ENCODE measurements around the gene PLEKHG4B.

PLEKHG4B gene

GRCh38 chr5:203246-203930 lies 111.4 kb downstream of the PLEKHG4B start:
- no peak overlapping the region for H3K27ac ChIP-seq (ENCODE audit: low read length)
- H3K9me3 ChIP-seq (ENCODE audit: insufficient read depth, low read length): no peaks in the 10 kb centered on the region
- no peak overlapping the region for H3K4me3 ChIP-seq (ENCODE audit: low read length)
- H3K27me3 ChIP-seq (ENCODE audit: low read depth, low read length): no peaks in the 10 kb centered on the region
- H3K4me1 ChIP-seq (ENCODE audit: low read length): no peaks in the 10 kb centered on the region
- TF ChIP-seq EZH2phosphoT487 (IDR thresholded peaks at IDR 0.05; ENCODE audit: low read depth) (no peak), CTCF (IDR thresholded peaks at IDR 0.05; ENCODE audit: low read depth, low read length) (no peak)
- H2AFZ ChIP-seq (ENCODE audit: low read depth, low read length): no peak overlapping the region
- H4K20me1 ChIP-seq (ENCODE audit: insufficient read depth, low read length): peaks cover 3% of the 10 kb centered on the region; the same call in 1 of the 2 replicates
- no peak overlapping the region for H3K9ac ChIP-seq (ENCODE audit: low read length)
- no peak overlapping the region for H3K4me2 ChIP-seq (ENCODE audit: low read length)
- peaks cover 5% of the 10 kb centered on the region; the same call in 1 of the 2 replicates for H3K79me2 ChIP-seq (ENCODE audit: low read length)
- peaks cover 2% of the 10 kb centered on the region for H3K36me3 ChIP-seq (replicated peaks; ENCODE audit: low read depth, low read length)

- Histone ChIP-seq H4K20me1 (ENCODE audit: insufficient read depth, low read length) (peaks cover 6% of the 10 kb centered on the region; the same call in 1 of the 2 replicates), H3K9ac (ENCODE audit: low read length) (no peak overlapping the region), H3K27ac (ENCODE audit: low read length) (no peak overlapping the region), H3K9me3 (ENCODE audit: insufficient read depth, low read length) (no peaks in the 10 kb centered on the region), H2AFZ (ENCODE audit: low read depth, low read length) (no peak overlapping the region), H3K27me3 (ENCODE audit: low read depth, low read length) (no peaks in the 10 kb centered on the region), H3K4me2 (ENCODE audit: low read length) (no peak overlapping the region), H3K4me1 (ENCODE audit: low read length) (no peaks in the 10 kb centered on the region), H3K4me3 (ENCODE audit: low read length) (no peak overlapping the region), H3K79me2 (ENCODE audit: low read length) (peaks cover 8% of the 10 kb centered on the region; the same call in 1 of the 2 replicates), H3K36me3 (replicated peaks; ENCODE audit: low read depth, low read length) (peaks cover 2% of the 10 kb centered on the region)
- TF ChIP-seq CTCF (IDR thresholded peaks at IDR 0.05; ENCODE audit: low read depth, low read length) (no peak), EZH2phosphoT487 (IDR thresholded peaks at IDR 0.05; ENCODE audit: low read depth) (no peak)
Observed at GRCh38 chr5:204001-204400, 112.0 kb downstream of the PLEKHG4B start.

DNA sequence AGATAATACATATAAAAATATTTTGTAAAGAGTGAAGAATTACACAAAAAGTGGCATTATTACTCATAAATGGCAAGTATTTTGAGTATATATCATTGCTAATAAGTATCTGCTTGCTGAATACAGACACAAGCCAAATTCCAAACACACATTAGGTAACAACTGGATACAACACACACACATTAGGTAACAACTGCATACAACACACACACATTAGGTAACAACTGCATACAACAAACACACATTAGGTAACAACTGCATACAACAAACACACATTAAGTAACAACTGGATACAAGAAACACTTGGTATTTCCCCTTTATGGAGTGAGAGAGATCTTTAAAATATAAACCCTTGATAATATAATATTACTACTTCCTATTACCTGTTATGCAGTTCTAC lies 112.5 kb downstream of the PLEKHG4B start:
- Histone ChIP-seq H3K79me2 (ENCODE audit: low read length) (peaks cover 8% of the 10 kb centered on the region; the same call in 1 of the 2 replicates), H3K4me2 (ENCODE audit: low read length) (no peak overlapping the region), H3K27ac (ENCODE audit: low read length) (no peak overlapping the region), H3K9me3 (ENCODE audit: insufficient read depth, low read length) (no peaks in the 10 kb centered on the region), H4K20me1 (ENCODE audit: insufficient read depth, low read length) (peaks cover 6% of the 10 kb centered on the region; the same call in 1 of the 2 replicates), H3K9ac (ENCODE audit: low read length) (no peak overlapping the region), H3K4me1 (ENCODE audit: low read length) (no peaks in the 10 kb centered on the region), H3K27me3 (ENCODE audit: low read depth, low read length) (no peaks in the 10 kb centered on the region), H3K36me3 (replicated peaks; ENCODE audit: low read depth, low read length) (peaks cover 2% of the 10 kb centered on the region), H2AFZ (ENCODE audit: low read depth, low read length) (no peak overlapping the region), H3K4me3 (ENCODE audit: low read length) (no peak overlapping the region)
- no peak for TF ChIP-seq CTCF (IDR thresholded peaks at IDR 0.05; ENCODE audit: low read depth, low read length)
- TF ChIP-seq EZH2phosphoT487 (IDR thresholded peaks at IDR 0.05; ENCODE audit: low read depth): no peak

DNA sequence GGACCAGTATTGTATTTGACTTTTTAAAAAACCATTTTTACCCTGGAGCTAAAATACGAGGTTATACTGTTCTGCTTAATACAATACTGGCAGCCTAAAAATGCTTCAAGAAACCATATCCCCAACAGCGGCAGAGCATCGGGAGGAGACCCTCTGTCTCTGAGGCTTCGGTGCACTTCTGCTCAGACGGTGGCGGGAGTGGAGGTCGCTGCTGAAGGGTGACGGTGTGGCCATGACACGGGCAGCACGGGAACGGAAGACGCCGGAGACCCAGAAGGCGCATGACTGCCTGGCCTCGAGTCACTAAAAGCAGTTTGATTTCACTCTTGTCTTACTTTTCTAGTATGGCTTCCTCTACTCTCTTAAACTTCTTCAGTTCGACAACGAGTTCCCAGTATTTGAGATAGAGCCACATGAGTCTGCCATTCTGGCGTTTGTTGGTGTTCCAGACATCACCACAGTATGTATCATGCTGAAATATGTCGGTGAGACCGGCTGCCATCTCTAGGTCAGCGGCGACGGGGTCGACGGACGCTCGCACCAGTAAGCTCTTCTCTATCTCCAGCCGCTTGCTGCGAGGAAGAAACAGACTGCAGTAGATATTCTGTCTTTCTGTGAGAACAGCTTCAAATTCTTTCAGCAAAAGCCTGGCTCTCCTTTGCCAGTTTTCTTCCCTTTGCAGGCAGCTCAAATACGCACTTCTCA lies 113.2 kb downstream of the PLEKHG4B start:
- peaks cover 2% of the 10 kb centered on the region for H3K36me3 ChIP-seq (replicated peaks; ENCODE audit: low read depth, low read length)
- no peak overlapping the region for H3K9ac ChIP-seq (ENCODE audit: low read length)
- no peak for TF ChIP-seq EZH2phosphoT487 (IDR thresholded peaks at IDR 0.05; ENCODE audit: low read depth)
- no peak for TF ChIP-seq CTCF (IDR thresholded peaks at IDR 0.05; ENCODE audit: low read depth, low read length)
- no peaks in the 10 kb centered on the region for H3K4me1 ChIP-seq (ENCODE audit: low read length)
- peaks cover 12% of the 10 kb centered on the region; the same call in 1 of the 2 replicates for H4K20me1 ChIP-seq (ENCODE audit: insufficient read depth, low read length)
- no peak overlapping the region for H2AFZ ChIP-seq (ENCODE audit: low read depth, low read length)
- H3K27me3 ChIP-seq (ENCODE audit: low read depth, low read length): no peaks in the 10 kb centered on the region
- no peak overlapping the region for H3K27ac ChIP-seq (ENCODE audit: low read length)
- no peak overlapping the region for H3K4me3 ChIP-seq (ENCODE audit: low read length)
- peaks cover 15% of the 10 kb centered on the region; the same call in 1 of the 2 replicates for H3K79me2 ChIP-seq (ENCODE audit: low read length)
- H3K9me3 ChIP-seq (ENCODE audit: insufficient read depth, low read length): no peaks in the 10 kb centered on the region
- H3K4me2 ChIP-seq (ENCODE audit: low read length): no peak overlapping the region

Measured in OCI-LY3 (cell line).